GM19463 (cell line): ENCODE data around the gene MDN1.

Source experiments
- ATAC-seq: cut with Tn5 transposase; IDR thresholded peaks from one replicate; pipeline ENCODE4 v1.9.1; 2021; ENCODE audit warnings: mild to moderate bottlenecking, moderate library complexity; ENCODE audit not compliant: unreplicated experiment

The MDN1 gene

DNA sequence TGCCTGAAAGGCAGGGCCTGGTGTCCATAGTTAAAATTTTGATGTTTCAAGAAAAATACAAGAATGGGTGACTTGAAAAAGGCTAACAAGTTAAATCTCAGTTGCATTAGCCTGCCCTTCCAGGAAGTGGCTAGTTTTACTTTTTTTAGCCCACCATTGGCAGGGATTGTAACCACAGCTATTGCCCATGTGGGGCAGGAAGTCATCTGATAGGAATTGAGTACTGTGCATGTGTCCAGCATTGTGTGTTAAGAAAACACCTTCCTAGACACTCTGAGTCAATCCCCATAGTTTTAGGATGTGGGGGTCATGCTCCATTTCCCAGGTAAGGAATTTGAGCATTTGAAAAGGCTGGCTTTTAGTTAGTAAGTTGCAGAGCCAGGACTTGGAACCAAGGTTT, 207.9 kb downstream of the MDN1 start:
- ATAC-seq, result no peak

DNA sequence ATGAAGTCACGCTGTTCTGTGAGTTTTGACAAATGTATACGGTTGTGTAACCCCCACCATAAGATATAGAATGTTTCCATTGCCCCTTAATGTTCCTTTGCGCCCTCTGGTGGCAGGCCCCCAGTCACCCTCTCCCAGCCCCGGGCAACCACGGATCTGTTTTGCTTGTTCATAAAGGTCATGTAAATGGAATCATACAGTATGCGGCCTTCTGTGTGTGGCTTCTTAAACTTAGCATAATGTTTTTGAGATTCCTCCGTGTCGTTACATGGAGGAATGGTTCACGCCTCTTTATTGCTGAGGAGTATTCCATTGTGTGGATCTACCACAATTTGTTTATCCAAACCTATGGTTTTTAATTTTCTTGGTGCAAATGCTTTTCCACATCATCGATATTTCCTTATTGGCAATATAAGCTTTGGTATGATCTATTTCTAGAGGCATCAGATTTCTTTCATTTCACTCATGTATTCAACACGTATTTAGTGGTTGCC, 209.4 kb downstream of the MDN1 start:
- ATAC-seq, result peak; percentile 62

GRCh38 chr6:89605861-89606260, 213.7 kb downstream of the MDN1 start:
- no peak for ATAC-seq

- no peak for ATAC-seq
Measured at GRCh38 chr6:89604653-89605052, 214.9 kb downstream of the MDN1 start.

- no peak for ATAC-seq
Measured at GRCh38 chr6:89602166-89602565, 217.4 kb downstream of the MDN1 start.

DNA sequence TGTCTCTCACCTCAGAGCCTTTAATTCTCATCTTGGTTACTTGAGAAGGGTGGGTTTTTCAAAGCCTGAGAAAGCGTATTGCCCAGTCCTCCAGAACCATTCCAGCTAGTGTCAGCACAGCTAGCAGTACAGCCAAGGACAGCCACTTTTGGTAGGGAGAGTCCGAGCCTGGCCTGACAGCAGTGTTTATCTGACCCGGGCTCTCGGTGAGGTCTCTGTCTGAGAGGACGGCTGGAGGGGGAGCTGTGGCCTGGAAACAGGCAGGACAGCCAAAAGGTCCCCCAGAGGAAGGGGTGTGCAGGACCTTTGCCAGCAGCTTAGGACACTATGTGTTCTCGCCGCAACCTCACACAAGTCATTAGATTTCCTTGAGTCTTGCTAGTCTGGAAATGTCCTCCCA, 219.9 kb downstream of the MDN1 start:
- no peak for ATAC-seq

- no peak for ATAC-seq
Measured at GRCh38 chr6:89597988-89598387, 221.6 kb downstream of the MDN1 start.

DNA sequence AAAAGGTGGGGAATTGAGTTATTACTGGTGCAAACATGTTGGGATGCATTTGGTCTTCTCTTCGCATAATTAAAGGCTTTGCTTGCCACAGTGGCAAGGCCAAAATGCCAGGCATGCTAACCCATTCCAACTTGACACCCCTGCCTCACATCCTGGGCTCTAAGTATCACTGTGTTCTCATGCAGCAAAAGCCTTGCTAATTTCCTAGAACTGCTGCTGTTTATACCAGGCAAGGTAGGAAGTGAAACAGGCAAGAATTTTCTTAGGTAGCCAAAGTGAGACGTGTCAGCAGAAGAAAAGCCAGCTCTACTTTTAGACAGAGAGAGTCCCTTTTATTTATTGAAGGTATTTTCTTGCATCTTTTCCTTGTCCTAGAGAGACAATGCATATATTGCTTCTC, 222.2 kb downstream of the MDN1 start:
- ATAC-seq, result no peak

DNA sequence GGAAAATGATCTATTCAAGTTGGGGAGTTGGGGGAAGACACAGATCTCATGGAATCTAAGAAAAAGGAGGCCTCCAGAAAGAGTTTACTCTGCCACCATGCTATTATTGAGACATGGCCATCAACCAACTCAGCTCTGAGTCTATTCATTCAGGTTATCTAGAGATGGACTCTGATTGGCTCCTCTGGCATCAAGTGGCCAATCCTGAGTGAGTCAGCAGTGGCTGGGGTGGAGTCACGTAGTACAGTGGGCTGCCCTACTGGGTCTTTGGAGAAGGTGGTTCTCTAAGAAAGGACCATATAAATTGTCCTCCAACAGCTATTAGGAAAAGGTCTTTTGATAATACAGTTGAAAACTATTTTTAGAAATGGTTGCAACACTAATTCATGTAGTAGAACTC, 223.1 kb downstream of the MDN1 start:
- no peak for ATAC-seq

DNA sequence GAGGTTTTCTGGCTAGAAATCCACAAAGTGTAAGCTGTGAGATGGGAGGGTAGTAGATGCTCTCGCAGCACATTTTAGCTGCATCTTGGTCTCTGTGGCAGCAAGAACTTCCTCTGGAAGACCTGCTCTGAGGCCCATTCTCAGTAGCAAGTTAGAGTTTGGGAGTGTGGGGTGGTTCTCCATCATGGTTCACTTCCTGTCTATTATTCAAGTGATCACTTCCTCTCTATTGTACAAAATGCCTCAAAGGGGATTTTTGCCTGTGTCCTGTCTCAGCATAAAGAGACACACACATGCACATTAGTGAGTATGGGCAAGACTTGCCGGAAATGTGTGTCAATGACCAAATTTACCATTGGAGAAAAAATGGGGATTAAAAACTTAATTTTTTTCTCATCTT, 223.5 kb downstream of the MDN1 start:
- ATAC-seq, result peak; percentile 98
